Myocyte (in vitro differentiated cells): ENCODE measurements around the gene DYNC1I1. TPM values are rescaled to one million over a fixed set of nuclear protein-coding genes. Genes with fewer than 3 reads are reported as not detected.

Source experiments
- DNase-seq: peaks from one replicate; pipeline ENCODE4 v3.0.0-alpha.2; 2012; ENCODE audit warnings: low read depth
- total RNA-seq: library from RNA; depleted of rRNA; stranded (reverse); fragments of >200 nt; gene quantifications from 2 replicates; pipeline ENCODE4 v1.2.3, GENCODE V29; 2014

The DYNC1I1 gene
- total RNA-seq, 1 donor from 2014 or later = 1.6 TPM

DNA sequence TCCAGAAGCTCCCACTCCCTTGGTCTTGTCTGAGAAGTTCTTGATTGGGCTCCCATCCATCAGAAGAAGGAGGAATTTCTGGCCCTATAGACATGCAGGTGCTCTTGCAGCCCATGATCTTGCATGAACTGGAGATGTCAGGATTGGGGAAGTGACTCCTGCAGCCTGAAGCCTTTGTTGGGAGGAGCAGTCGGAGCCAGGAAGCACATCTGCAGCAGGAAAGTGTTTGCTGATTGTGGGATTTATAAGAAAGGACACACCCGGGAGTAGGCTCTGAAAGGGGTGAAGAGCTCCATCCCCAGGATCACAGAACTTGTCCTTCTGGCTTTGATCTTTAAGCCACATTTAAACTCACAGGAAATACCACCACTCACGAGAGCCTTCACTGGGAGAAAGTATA, 185.2 kb downstream of the DYNC1I1 start:
- DNase-seq = no peak

DNA sequence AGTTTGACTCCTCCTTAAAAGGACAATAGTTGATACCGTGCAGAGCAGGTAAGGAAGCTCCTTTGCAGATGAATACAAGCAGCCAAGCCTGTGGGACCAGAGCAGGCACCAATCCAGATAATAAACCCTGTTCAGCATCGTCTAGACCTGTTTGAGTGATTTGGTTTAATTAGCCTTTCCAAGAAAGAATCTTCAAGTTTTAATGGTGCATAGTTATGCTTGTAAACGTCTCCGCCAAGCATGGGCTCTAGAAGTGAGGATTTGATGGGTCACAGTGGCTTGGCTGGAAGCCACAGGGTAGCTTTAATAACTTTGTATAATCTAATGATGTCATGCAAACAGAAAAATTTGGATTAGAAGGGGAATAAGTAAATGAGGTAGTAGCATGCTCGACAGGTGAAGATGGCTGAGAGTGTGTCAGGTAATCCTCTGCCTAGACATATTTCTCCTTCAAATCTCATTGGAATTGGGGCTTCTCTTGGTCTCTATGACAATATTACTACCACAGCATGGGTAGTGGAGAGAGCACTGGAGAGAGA, 188.4 kb downstream of the DYNC1I1 start:
- DNase-seq = no peak

DNA sequence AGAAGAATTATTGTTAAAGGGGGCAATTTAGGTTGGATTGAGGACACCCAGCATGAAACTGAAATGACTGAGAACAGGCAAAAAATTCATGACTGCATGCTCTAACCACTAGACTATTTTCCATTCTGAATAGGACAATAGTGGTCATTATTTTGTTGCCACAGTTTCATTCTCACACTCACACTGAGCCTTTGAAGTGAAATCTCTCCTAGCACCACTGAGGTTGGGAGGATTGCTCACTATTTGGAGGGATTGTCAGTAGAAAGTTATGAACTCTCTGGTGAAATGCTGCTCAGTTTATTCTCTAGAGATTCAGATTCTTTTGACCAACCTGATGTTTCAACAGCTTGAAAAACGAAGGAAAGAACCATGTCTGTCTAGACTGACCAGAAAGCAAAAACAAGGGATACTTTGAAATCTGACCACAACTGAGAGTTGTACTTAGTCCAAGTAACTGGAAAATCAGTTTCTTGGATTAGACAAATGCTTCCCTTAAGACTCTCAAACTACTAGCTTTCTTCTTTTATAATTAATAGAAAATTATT, 191.2 kb downstream of the DYNC1I1 start:
- DNase-seq = peak; percentile 9

DNA sequence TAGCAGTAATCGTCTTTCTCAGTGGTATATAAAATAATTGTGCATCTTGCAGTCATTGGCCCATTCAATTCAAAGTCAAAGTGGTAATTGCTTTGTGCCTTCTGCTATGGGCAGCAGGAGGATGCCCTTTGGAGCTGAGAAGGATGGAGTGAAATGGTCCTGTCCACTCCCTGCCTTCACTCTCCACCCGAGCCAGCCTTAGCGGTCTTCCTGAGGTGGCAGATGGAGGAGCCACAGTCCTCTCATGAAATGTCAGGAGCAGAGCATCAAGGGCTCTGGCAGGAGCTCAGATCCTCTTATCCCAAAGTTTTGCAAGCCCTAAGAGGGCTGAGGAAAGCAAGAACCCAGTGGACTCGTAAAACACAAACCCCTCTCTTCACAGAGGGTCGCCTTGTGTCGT, 199.4 kb downstream of the DYNC1I1 start:
- DNase-seq = no peak

- DNase-seq = no peak
Measured at GRCh38 chr7:95972523-95972922, 200.2 kb downstream of the DYNC1I1 start.

DNA sequence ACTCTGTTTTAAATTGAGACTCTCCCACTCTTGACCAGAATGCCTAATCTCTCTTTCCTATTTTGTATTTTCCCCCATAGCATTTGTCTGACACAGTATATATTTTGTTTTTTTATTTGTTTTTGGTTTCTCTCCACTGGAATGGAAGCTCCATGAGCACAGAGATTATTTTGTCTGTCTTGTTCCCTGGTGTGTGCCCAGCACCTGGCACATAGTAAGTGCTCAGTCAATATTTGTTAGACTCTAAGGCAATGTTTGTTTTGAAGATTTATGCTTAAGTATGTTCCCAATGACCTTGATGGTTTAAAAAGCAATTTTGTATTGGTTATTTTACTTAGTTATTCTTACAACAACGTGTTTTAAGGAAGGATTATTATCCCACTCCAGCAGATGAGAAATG, 201.8 kb downstream of the DYNC1I1 start:
- DNase-seq = no peak

- DNase-seq = no peak
Measured at GRCh38 chr7:95976369-95977060, 204.2 kb downstream of the DYNC1I1 start.

DNA sequence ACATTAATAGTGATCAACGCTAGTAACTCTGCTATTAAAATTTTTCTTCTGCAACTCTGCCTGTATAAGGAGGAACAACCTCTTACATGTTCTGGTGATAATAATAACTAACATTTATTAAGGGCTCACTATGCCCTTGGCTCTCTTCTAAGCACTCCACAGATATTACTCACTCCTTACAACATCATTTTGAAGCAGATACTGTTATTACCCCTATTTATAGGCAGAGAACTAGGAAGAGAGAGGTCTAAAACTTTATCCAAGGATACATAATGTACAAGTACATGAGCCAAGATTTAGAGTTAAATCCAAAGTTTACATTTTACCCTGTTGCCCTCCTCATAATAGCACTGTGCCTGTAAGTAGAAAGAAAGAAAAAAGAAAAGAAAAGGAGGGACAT, 205.6 kb downstream of the DYNC1I1 start:
- DNase-seq = no peak

DNA sequence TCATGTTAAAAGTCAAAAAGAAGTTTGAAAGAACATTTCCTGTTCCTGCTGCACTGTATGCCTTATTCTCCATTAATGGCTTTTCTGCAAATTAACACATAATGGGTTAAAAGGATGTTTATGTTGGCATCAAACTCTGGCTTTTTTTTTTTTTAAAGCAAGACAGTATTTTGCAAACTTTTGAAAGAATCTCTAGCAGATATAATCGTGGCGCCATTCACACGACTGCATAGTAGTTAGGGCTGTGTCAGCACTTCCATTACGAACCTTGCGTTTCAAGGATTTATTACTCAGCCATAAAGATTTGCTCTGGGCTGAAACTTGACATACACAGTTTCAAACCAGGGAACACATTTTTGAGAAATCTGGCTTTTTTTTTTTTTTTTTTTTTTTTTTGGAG, 207.8 kb downstream of the DYNC1I1 start:
- DNase-seq = no peak

DNA sequence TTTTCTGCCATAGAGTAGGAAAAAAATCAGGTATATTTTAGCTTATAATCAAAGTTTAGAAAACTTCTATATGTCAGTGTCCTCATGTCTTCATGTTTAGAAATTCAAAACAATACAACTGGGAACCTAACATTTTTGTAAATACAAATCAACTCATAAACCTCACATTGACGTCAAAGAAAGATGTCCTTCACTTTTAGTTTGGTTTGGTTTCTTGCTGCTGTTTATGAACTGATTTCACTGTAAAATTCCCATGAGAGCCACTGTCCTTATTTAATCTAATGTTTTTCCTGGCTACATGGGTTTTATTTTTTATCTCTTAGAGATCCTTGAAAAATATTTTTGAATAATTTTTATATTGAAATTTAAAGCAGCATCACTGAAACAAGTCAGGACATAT, 208.4 kb downstream of the DYNC1I1 start:
- no peak for DNase-seq

GRCh38 chr7:95986178-95986764, 213.9 kb downstream of the DYNC1I1 start:
- DNase-seq = no peak

- no peak for DNase-seq
Measured at GRCh38 chr7:95989301-95989700, 216.9 kb downstream of the DYNC1I1 start.

DNA sequence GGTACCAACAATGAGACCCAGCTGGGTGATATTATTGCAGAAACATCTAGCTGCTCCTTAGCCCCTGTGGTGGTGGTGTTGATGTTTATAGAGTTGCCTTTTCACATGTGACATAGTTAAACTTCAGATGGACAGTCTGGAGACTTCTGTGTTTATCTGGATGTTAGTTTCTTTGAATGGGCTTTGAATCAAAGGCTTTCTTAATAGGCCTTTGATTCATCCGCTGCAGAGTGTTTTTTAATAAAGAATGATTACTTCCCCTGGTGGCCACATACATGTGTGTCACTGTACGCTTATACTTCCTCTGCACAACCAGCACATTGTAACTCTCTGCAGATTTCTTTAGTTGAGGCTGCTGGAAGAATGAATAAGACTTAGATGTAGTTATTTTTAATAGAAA, 221.0 kb downstream of the DYNC1I1 start:
- no peak for DNase-seq

GRCh38 chr7:95996174-95996573, 223.8 kb downstream of the DYNC1I1 start:
- peak; percentile 14 for DNase-seq

DNA sequence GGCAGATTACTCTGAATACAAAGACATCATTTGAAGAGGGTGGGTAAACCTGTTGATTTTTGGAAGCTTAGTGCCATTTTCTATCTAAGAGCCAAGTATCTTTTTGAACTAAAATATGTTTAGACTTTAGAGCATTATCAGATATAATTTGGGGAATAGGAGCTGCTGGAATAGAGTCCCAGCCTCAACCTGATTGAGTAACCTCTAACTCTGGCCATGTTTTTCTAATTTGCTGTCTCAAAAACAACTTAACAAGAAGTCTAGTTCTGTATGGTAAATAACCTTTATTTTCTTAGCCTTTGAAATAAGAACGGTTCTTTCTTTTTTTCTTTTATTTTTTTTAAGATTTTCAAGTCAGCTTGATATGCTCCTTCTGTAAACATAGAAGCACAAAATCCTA, 224.5 kb downstream of the DYNC1I1 start:
- no peak for DNase-seq

- no peak for DNase-seq
Measured at GRCh38 chr7:95997632-95998031, 225.3 kb downstream of the DYNC1I1 start.

DNA sequence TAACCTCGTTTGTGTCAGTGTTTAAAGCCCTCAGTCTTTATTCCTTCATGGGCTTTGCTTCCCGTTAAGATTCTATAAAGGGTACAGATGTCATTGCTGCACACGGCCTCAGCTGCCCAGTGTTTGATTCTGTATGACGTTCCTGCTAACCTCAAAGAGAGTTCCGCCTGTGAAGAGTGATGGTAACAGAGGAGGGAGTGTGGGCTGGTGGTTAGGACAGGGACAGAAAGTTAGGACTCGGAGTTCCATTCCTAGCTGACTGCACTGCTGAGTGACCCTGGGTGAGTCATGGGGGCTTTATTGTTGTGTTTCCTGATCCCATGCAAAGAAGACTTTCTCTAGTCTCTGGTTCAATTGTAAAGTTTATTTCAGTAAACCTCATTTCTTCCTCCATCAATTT, 227.1 kb downstream of the DYNC1I1 start:
- peak; percentile 61 for DNase-seq

DNA sequence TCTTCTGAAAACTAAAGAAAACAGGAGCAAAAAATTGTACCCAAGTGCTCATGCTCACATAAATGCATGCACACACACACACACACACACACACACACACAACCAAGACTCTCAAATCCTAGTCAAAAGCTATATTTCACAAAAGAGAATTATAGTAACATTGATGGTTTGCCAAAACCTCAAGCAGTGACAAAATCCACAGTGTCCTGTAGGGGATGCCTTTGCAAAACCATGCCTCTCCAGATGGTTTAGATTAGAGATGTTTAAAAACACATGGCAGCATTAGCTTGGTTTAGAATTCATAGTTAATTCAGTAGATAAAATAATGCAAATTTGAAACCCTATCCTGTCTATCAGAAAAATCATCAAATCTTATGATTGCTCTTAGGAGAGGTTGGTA, 232.2 kb downstream of the DYNC1I1 start:
- DNase-seq = peak; percentile 59

GRCh38 chr7:96005271-96005670, 232.9 kb downstream of the DYNC1I1 start:
- DNase-seq = no peak

GRCh38 chr7:96009148-96009547, 236.8 kb downstream of the DYNC1I1 start:
- no peak for DNase-seq

GRCh38 chr7:96013836-96014235, 241.5 kb downstream of the DYNC1I1 start:
- DNase-seq = no peak

GRCh38 chr7:96014617-96015016, 242.3 kb downstream of the DYNC1I1 start:
- DNase-seq = no peak
